Measurements from ENCODE around the gene LST1.

DNA sequence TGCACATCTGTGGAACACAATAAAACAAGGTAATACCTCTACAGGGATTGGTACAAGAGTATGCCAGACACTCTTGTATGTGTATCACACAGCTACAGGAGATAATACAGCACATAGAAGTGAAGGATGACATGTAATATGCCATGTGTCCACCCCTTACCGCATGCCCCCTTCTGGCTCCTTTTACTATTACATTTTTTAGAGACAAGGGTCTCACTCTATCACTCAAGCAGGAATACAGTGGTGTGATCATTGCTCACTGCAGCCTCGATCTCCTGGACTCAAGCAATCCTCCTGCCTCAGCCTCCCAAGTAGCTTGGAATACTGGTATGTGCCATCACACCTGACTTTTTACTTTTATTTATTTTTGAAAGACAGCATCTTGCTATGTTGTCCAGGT, 10.9 kb downstream of the LST1 start:
- TF ChIP-seq, protein P1, sequence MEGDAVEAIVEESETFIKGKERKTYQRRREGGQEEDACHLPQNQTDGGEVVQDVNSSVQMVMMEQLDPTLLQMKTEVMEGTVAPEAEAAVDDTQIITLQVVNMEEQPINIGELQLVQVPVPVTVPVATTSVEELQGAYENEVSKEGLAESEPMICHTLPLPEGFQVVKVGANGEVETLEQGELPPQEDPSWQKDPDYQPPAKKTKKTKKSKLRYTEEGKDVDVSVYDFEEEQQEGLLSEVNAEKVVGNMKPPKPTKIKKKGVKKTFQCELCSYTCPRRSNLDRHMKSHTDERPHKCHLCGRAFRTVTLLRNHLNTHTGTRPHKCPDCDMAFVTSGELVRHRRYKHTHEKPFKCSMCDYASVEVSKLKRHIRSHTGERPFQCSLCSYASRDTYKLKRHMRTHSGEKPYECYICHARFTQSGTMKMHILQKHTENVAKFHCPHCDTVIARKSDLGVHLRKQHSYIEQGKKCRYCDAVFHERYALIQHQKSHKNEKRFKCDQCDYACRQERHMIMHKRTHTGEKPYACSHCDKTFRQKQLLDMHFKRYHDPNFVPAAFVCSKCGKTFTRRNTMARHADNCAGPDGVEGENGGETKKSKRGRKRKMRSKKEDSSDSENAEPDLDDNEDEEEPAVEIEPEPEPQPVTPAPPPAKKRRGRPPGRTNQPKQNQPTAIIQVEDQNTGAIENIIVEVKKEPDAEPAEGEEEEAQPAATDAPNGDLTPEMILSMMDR (IDR thresholded peaks at IDR 0.05), result peak in 5 of 6 experiments; percentile 16 to 53 (median 38)
- TF ChIP-seq POLR2A (IDR thresholded peaks at IDR 0.05), result no peak
